Activated T-helper 1 cell treated with anti-CD3 and anti-CD28 coated beads, Interleukin-12 subunit alpha, Interleukin-12 subunit beta, Interleukin-2, Interleukin-4 antibody, amounts not matched to agents 30 ng/mL and 10 ng/mL and 1 ng/mL, durations not matched to agents 14 hours and 24 hours and 36 hours (primary cell): ENCODE results near the gene SLC9A9. TPM values are rescaled to one million over a fixed set of nuclear protein-coding genes. Genes with fewer than 3 reads are reported as not detected.

Experiments used
- DNase-seq: peaks from one replicate; pipeline ENCODE4 v3.0.0; 2021; ENCODE audit warnings: low spot score
- H3K27ac Mint-ChIP-seq: one replicate; pipeline ENCODE4 v1.8.0; 2021; ENCODE audit warnings: mild to moderate bottlenecking, mixed read lengths
- H3K27me3 Mint-ChIP-seq: one replicate; pipeline ENCODE4 v1.8.0; 2022; ENCODE audit warnings: mild to moderate bottlenecking, moderate library complexity, mixed read lengths; ENCODE audit not compliant: insufficient read depth
- H3K36me3 Mint-ChIP-seq: one replicate; pipeline ENCODE4 v1.8.0; 2021; ENCODE audit warnings: low read depth, mixed read lengths
- H3K4me1 Mint-ChIP-seq: one replicate; pipeline ENCODE4 v1.8.0; 2021; ENCODE audit warnings: low read depth, mixed read lengths
- H3K4me3 Mint-ChIP-seq: one replicate; pipeline ENCODE4 v1.8.0; 2021; ENCODE audit warnings: mild to moderate bottlenecking, moderate library complexity, mixed read lengths
- H3K9me3 Mint-ChIP-seq: one replicate; pipeline ENCODE4 v1.8.0; 2021; ENCODE audit warnings: mixed read lengths
- intact Hi-C: fragments of 100-400 bp; cut with micrococcal nuclease; formaldehyde crosslinking; loops from one replicate; pipeline ENCODE4 v1.15.1; 2024
- total RNA-seq: library from RNA; stranded (reverse); gene quantifications from 2 replicates; pipeline ENCODE4 v1.2.3, GENCODE V29; 2022

SLC9A9 gene
- total RNA-seq, 1 donor from 2014 or later = 0.88 TPM

GRCh38 chr3:143686638-143687197 is 161.6 kb downstream of the SLC9A9 start:
- intact Hi-C loops = no loop called here
- Mint-ChIP-seq H3K36me3 (no peaks in the 10 kb centered on the region), H3K9me3 (no peaks in the 10 kb centered on the region), H3K4me3 (no peak overlapping the region), H3K27ac (no peak overlapping the region), H3K27me3 (no peaks in the 10 kb centered on the region), H3K4me1 (no peaks in the 10 kb centered on the region)
- DNase-seq = no peak

- Mint-ChIP-seq H3K4me3 (no peak overlapping the region), H3K27me3 (no peaks in the 10 kb centered on the region), H3K36me3 (no peaks in the 10 kb centered on the region), H3K4me1 (no peaks in the 10 kb centered on the region), H3K27ac (no peak overlapping the region), H3K9me3 (no peaks in the 10 kb centered on the region)
- DNase-seq = no peak
- intact Hi-C loops = no loop called here
Observed at GRCh38 chr3:143685491-143685890, 162.8 kb downstream of the SLC9A9 start.

- Mint-ChIP-seq H3K4me3 (no peak overlapping the region), H3K4me1 (peaks cover 7% of the 10 kb centered on the region), H3K36me3 (no peaks in the 10 kb centered on the region), H3K27me3 (no peaks in the 10 kb centered on the region), H3K9me3 (no peaks in the 10 kb centered on the region), H3K27ac (no peak overlapping the region)
- no peak for DNase-seq
- intact Hi-C loops = no loop called here
Observed at GRCh38 chr3:143677430-143677829, 170.8 kb downstream of the SLC9A9 start.

GRCh38 chr3:143676747-143677146 is 171.5 kb downstream of the SLC9A9 start:
- H3K36me3 Mint-ChIP-seq = no peaks in the 10 kb centered on the region
- H3K9me3 Mint-ChIP-seq = no peaks in the 10 kb centered on the region
- no peak overlapping the region for H3K27ac Mint-ChIP-seq
- no peaks in the 10 kb centered on the region for H3K27me3 Mint-ChIP-seq
- DNase-seq = no peak
- H3K4me1 Mint-ChIP-seq = peaks cover 7% of the 10 kb centered on the region
- H3K4me3 Mint-ChIP-seq = no peak overlapping the region
- intact Hi-C loops = no loop called here

- Mint-ChIP-seq H3K4me3 (no peak overlapping the region), H3K27me3 (no peaks in the 10 kb centered on the region), H3K4me1 (peaks cover 7% of the 10 kb centered on the region), H3K36me3 (no peaks in the 10 kb centered on the region), H3K9me3 (no peaks in the 10 kb centered on the region), H3K27ac (no peak overlapping the region)
- intact Hi-C loops = no loop called here
- DNase-seq = no peak
Observed at GRCh38 chr3:143676021-143676420, 172.2 kb downstream of the SLC9A9 start.

GRCh38 chr3:143674100-143674968 is 173.9 kb downstream of the SLC9A9 start:
- peak; percentile 64 for DNase-seq
- H3K4me3 Mint-ChIP-seq = no peak overlapping the region
- H3K9me3 Mint-ChIP-seq = no peaks in the 10 kb centered on the region
- peaks cover 7% of the 10 kb centered on the region for H3K4me1 Mint-ChIP-seq
- intact Hi-C loops = loop anchor here (1.0 to 5.0 kb wide), 6 partner anchors 137 to 745 kb away; no protein-coding TSS in a partner anchor
- peaks cover 3% of the 10 kb centered on the region for H3K36me3 Mint-ChIP-seq
- H3K27ac Mint-ChIP-seq = peak overlapping the region; percentile 11
- H3K27me3 Mint-ChIP-seq = no peaks in the 10 kb centered on the region

- peaks cover 3% of the 10 kb centered on the region for H3K36me3 Mint-ChIP-seq
- H3K9me3 Mint-ChIP-seq = no peaks in the 10 kb centered on the region
- no peak for DNase-seq
- no peaks in the 10 kb centered on the region for H3K27me3 Mint-ChIP-seq
- H3K4me1 Mint-ChIP-seq = peaks cover 7% of the 10 kb centered on the region
- no peak overlapping the region for H3K4me3 Mint-ChIP-seq
- intact Hi-C loops = loop anchor here (5.0 kb wide), 2 partner anchors 135 to 500 kb away; no protein-coding TSS in a partner anchor
- H3K27ac Mint-ChIP-seq = no peak overlapping the region
Observed at GRCh38 chr3:143672396-143673165, 175.7 kb downstream of the SLC9A9 start.

- Mint-ChIP-seq H3K9me3 (no peaks in the 10 kb centered on the region), H3K27ac (no peak overlapping the region), H3K27me3 (no peaks in the 10 kb centered on the region), H3K36me3 (peaks cover 3% of the 10 kb centered on the region), H3K4me3 (no peak overlapping the region), H3K4me1 (peaks cover 7% of the 10 kb centered on the region)
- intact Hi-C loops = loop anchor here (5.0 kb wide), 2 partner anchors 134 to 499 kb away; no protein-coding TSS in a partner anchor
- DNase-seq = no peak
Observed at GRCh38 chr3:143671626-143672025, 176.6 kb downstream of the SLC9A9 start.

- peak overlapping the region; percentile 25 for H3K27ac Mint-ChIP-seq
- no peak for DNase-seq
Observed at GRCh38 chr3:143668924-143669790, 179.1 kb downstream of the SLC9A9 start.

GRCh38 chr3:143668385-143668784 is 179.9 kb downstream of the SLC9A9 start:
- peaks cover 3% of the 10 kb centered on the region for H3K36me3 Mint-ChIP-seq
- H3K27me3 Mint-ChIP-seq = no peaks in the 10 kb centered on the region
- no peaks in the 10 kb centered on the region for H3K4me1 Mint-ChIP-seq
- intact Hi-C loops = no loop called here
- no peak overlapping the region for H3K27ac Mint-ChIP-seq
- H3K9me3 Mint-ChIP-seq = no peaks in the 10 kb centered on the region
- no peak for DNase-seq
- H3K4me3 Mint-ChIP-seq = no peak overlapping the region

More at GRCh38 chr3:143668924-143669790, 179.1 kb downstream of the SLC9A9 start:
- intact Hi-C loops = no loop called here
- Mint-ChIP-seq H3K36me3 (peaks cover 3% of the 10 kb centered on the region), H3K27me3 (no peaks in the 10 kb centered on the region), H3K4me1 (peaks cover 3% of the 10 kb centered on the region), H3K4me3 (no peak overlapping the region), H3K9me3 (no peaks in the 10 kb centered on the region)

- Mint-ChIP-seq H3K4me3 (no peak overlapping the region), H3K9me3 (no peaks in the 10 kb centered on the region), H3K36me3 (no peaks in the 10 kb centered on the region)
Observed at GRCh38 chr3:143661677-143662076, 186.6 kb downstream of the SLC9A9 start.

GRCh38 chr3:143658861-143659260 is 189.4 kb downstream of the SLC9A9 start:
- Mint-ChIP-seq H3K4me1 (no peaks in the 10 kb centered on the region), H3K27ac (no peak overlapping the region), H3K27me3 (no peaks in the 10 kb centered on the region), H3K9me3 (no peaks in the 10 kb centered on the region), H3K36me3 (no peaks in the 10 kb centered on the region), H3K4me3 (no peak overlapping the region)
- intact Hi-C loops = no loop called here
- DNase-seq = no peak

More at GRCh38 chr3:143661677-143662076, 186.6 kb downstream of the SLC9A9 start:
- H3K27me3 Mint-ChIP-seq = no peaks in the 10 kb centered on the region
- intact Hi-C loops = no loop called here
- H3K4me1 Mint-ChIP-seq = no peaks in the 10 kb centered on the region
- DNase-seq = no peak
- H3K27ac Mint-ChIP-seq = no peak overlapping the region
